H1 (cell line): Measurements from ENCODE around the gene ABCC2. TPM values are rescaled to one million over a fixed set of nuclear protein-coding genes. Genes with fewer than 3 reads are reported as not detected.
"Not testable (repeated sequence)": the region's sequence is repeated elsewhere in the genome, so short reads cannot be mapped to it uniquely, and the experiment has no call there.

Source experiments
- CTCF ChIA-PET: fragments of 300-600 bp; sonication (Branson Sonifier 250); formaldehyde crosslinking; loops from one replicate; lab custom pipeline; 2021; ENCODE audit not compliant: partially characterized antibody; lab: Charles Lee
- POLR2A ChIA-PET: fragments of 300-600 bp; sonication (Branson Sonifier 250); formaldehyde crosslinking; loops from one replicate; lab custom pipeline; 2021; ENCODE audit warnings: inconsistent platforms; ENCODE audit not compliant: partially characterized antibody; lab: Charles Lee
- DNase-seq, 2 experiments: peaks; one replicate each; pipeline versions ENCODE4 v3.0.0 to v3.0.0-alpha.2; 2010 to 2022; ENCODE audit warnings: low spot score in 2 of 2, low read depth in 1 of 2, mixed read lengths in 1 of 2
- FAIRE-seq: peaks from 2 replicates; lab custom pipeline; 2011; peaks lifted over from hg19 to GRCh38; lab: Jason Lieb, UNC
- H2AFZ ChIP-seq: 2 replicates; pipeline ENCODE4 v1.8.1; 2012; ENCODE audit warnings: low read length, inconsistent platforms
- H2AK5ac ChIP-seq: 2 replicates; pipeline ENCODE4 v1.6.1; 2013; ENCODE audit warnings: low read depth, low read length
- H2BK120ac ChIP-seq: replicated peaks from 2 replicates; pipeline ENCODE3; 2013; ENCODE audit warnings: low read depth, low read length, inconsistent platforms
- H2BK12ac ChIP-seq: 2 replicates; pipeline ENCODE4 v1.6.1; 2013; ENCODE audit warnings: low read depth, low read length
- H2BK15ac ChIP-seq: 2 replicates; pipeline ENCODE4 v1.6.1; 2013; ENCODE audit warnings: low read length
- H2BK20ac ChIP-seq: 2 replicates; pipeline ENCODE4 v1.6.1; 2013; ENCODE audit warnings: low read length
- H2BK5ac ChIP-seq: 2 replicates; pipeline ENCODE4 v1.6.1; 2013; ENCODE audit warnings: low read depth, low read length
- H3K14ac ChIP-seq: 2 replicates; pipeline ENCODE4 v1.6.1; 2013; ENCODE audit warnings: inconsistent platforms; ENCODE audit not compliant: insufficient read length
- H3K18ac ChIP-seq: 2 replicates; pipeline ENCODE4 v1.6.1; 2013; ENCODE audit warnings: low read length; ENCODE audit errors: extremely low read depth
- H3K23ac ChIP-seq: 2 replicates; pipeline ENCODE4 v1.6.1; 2013; ENCODE audit warnings: inconsistent platforms; ENCODE audit not compliant: insufficient read length
- H3K23me2 ChIP-seq: 2 replicates; pipeline ENCODE4 v1.6.1; 2013; ENCODE audit warnings: low read depth, low read length
- H3K27ac ChIP-seq: 2 replicates; pipeline ENCODE4 v1.6.1; 2011; ENCODE audit warnings: low read depth, low read length, inconsistent platforms
- H3K27me3 ChIP-seq, 4 experiments: replicated peaks in 1 of 4; 1 replicate in 1 of 4; 2 replicates in 3 of 4; pipeline versions ENCODE4 v1.6.1 to v1.8.1; 2011 to 2013; ENCODE audit warnings: low read length in 3 of 4, mild to moderate bottlenecking in 3 of 4, inconsistent platforms in 2 of 4, mixed read lengths in 2 of 4, moderate library complexity in 1 of 4; ENCODE audit not compliant: control insufficient read depth in 3 of 4, insufficient read depth in 3 of 4; ENCODE audit errors: extremely low read depth in 1 of 4
- H3K36me3 ChIP-seq, 4 experiments: 2 replicates each; pipeline versions ENCODE4 v1.6.1 to v1.8.1; 2011 to 2013; ENCODE audit warnings: mild to moderate bottlenecking in 4 of 4, low read length in 3 of 4, moderate library complexity in 2 of 4, control low read depth in 1 of 4, inconsistent platforms in 1 of 4; ENCODE audit not compliant: insufficient read depth in 4 of 4, control insufficient read depth in 2 of 4
- H3K4ac ChIP-seq: replicated peaks from 2 replicates; pipeline ENCODE3; 2013; ENCODE audit warnings: low read length, low read depth, mixed read lengths, inconsistent platforms; ENCODE audit not compliant: insufficient read length
- H3K4me1 ChIP-seq, 4 experiments: replicated peaks in 1 of 4; 1 replicate in 1 of 4; 2 replicates in 3 of 4; pipeline versions ENCODE4 v1.6.1 to v1.8.1; 2011 to 2013; ENCODE audit warnings: low read length in 3 of 4, inconsistent platforms in 2 of 4, mixed read lengths in 1 of 4; ENCODE audit not compliant: insufficient read depth in 4 of 4, control insufficient read depth in 3 of 4
- H3K4me2 ChIP-seq, 2 experiments: 2 replicates each; pipeline versions ENCODE4 v1.6.1 to v1.8.1; 2011 to 2013; ENCODE audit warnings: low read depth in 2 of 2, low read length in 2 of 2, control low read depth in 1 of 2, inconsistent platforms in 1 of 2, mild to moderate bottlenecking in 1 of 2; ENCODE audit not compliant: insufficient read depth in 1 of 2
- H3K4me3 ChIP-seq, 4 experiments: fragments of 200-600, 300-600 bp in 1 of 4; sonication (generic), shearing (Covaris generic), sonication (Bioruptor Twin) in 1 of 4; 2 replicates each; pipeline versions ENCODE4 v1.5.1 to v1.8.1; 2011 to 2016; ENCODE audit warnings: low read length in 4 of 4, low read depth in 3 of 4, control low read depth in 2 of 4, inconsistent platforms in 2 of 4, mild to moderate bottlenecking in 2 of 4, mixed read lengths in 1 of 4, moderate library complexity in 1 of 4; ENCODE audit not compliant: insufficient read depth in 2 of 4; ENCODE audit errors: extremely low read depth in 1 of 4
- H3K56ac ChIP-seq: replicated peaks from 2 replicates; pipeline ENCODE3; 2013; ENCODE audit warnings: low read depth, mild to moderate bottlenecking, mixed read lengths, low read length, inconsistent platforms; ENCODE audit not compliant: insufficient read length
- H3K79me1 ChIP-seq: 2 replicates; pipeline ENCODE4 v1.6.1; 2013; ENCODE audit warnings: low read depth, low read length, control low read depth
- H3K79me2 ChIP-seq, 2 experiments: 2 replicates each; pipeline versions ENCODE4 v1.6.1 to v1.8.1; 2012 to 2013; ENCODE audit warnings: low read length in 2 of 2, mild to moderate bottlenecking in 2 of 2, inconsistent platforms in 1 of 2; ENCODE audit not compliant: insufficient read depth in 2 of 2, control insufficient read depth in 1 of 2
- H3K9ac ChIP-seq, 4 experiments: replicated peaks in 1 of 4; 1 replicate in 1 of 4; 2 replicates in 3 of 4; pipeline versions ENCODE4 v1.6.1 to v1.8.1; 2011 to 2013; ENCODE audit warnings: low read depth in 3 of 4, low read length in 3 of 4, control low read depth in 2 of 4, mild to moderate bottlenecking in 2 of 4, moderate library complexity in 2 of 4, inconsistent platforms in 1 of 4; ENCODE audit errors: extremely low read depth in 1 of 4
- H3K9me3 ChIP-seq, 2 experiments: 2 replicates each; pipeline versions ENCODE4 v1.6.1 to v1.8.1; 2012 to 2013; ENCODE audit warnings: mild to moderate bottlenecking in 2 of 2, moderate library complexity in 2 of 2, control low read depth in 1 of 2, inconsistent platforms in 1 of 2, low read depth in 1 of 2, low read length in 1 of 2, mixed read lengths in 1 of 2; ENCODE audit not compliant: insufficient read depth in 2 of 2
- H4K20me1 ChIP-seq, 2 experiments: replicated peaks in 1 of 2; 2 replicates each; pipeline versions ENCODE3 to v1.8.1; 2011 to 2013; ENCODE audit warnings: inconsistent platforms in 2 of 2, low read length in 2 of 2, mild to moderate bottlenecking in 1 of 2; ENCODE audit not compliant: insufficient read depth in 2 of 2, control insufficient read depth in 1 of 2
- H4K5ac ChIP-seq: 2 replicates; pipeline ENCODE4 v1.6.1; 2013; ENCODE audit warnings: low read length, low read depth, mixed read lengths, inconsistent platforms; ENCODE audit not compliant: insufficient read length
- H4K8ac ChIP-seq: 2 replicates; pipeline ENCODE4 v1.8.0; 2013; ENCODE audit warnings: mild to moderate bottlenecking, moderate library complexity, low read length, inconsistent platforms; ENCODE audit not compliant: insufficient read depth; ENCODE audit errors: extremely low read depth
- H4K91ac ChIP-seq: replicated peaks from 2 replicates; pipeline ENCODE3; 2013; ENCODE audit warnings: low read length, mixed read lengths, inconsistent platforms; ENCODE audit not compliant: insufficient read length
- WGBS, 2 experiments: shearing (Covaris generic) in 1 of 2; methylation state at CpG; one replicate each; pipeline versions ENCODE4 v1.1.6 to v1.1.7; 2013 to 2015; ENCODE audit warnings: low lambda C conversion rate in 2 of 2, mixed read lengths in 2 of 2, inconsistent platforms in 1 of 2, low coverage in 1 of 2, missing lambda C conversion rate in 1 of 2; ENCODE audit not compliant: insufficient replicate concordance in 2 of 2, insufficient coverage in 1 of 2, insufficient read length in 1 of 2; ENCODE audit errors: extremely low coverage in 1 of 2, missing lambda C conversion rate in 1 of 2; 5-methylcytosine and 5-hydroxymethylcytosine counted together
- polyA plus RNA-seq, 7 experiments: library from polyadenylated mRNA; depleted of rRNA in 3 of 7; stranded (reverse) in 5 of 7; unstranded in 2 of 7; fragments of >200 nt in 5 of 7; fragments of 200-250 nt in 2 of 7; gene quantifications; 1 replicate in 5 of 7; 2 replicates in 1 of 7; 4 replicates in 1 of 7; pipeline versions ENCODE4 v1.2.1 to v1.2.3, GENCODE V29; 2011 to 2013; ENCODE audit warnings: missing spikeins in 2 of 7, mixed read lengths in 2 of 7
- total RNA-seq: library from RNA; stranded (reverse); fragmentation: NEBNext Ultra II Directional; extraction: Animal tissue kit (Norgen Biotek cat#: 25700); gene quantifications from 2 replicates; pipeline ENCODE4 v1.2.1, GENCODE V29; 2021

Gene ABCC2
- total and polyA plus RNA-seq, 2 of the 8 experiments (the other 6 are each of a cell fraction or from before 2014, with no cell fraction given): 0.74 to 1.1 TPM

- H3K4me2 ChIP-seq, H2BK5ac ChIP-seq, H3K27me3 ChIP-seq, H2AK5ac ChIP-seq, H2BK20ac ChIP-seq, H4K20me1 ChIP-seq, H4K5ac ChIP-seq, H3K4me1 ChIP-seq, H4K8ac ChIP-seq, H2AFZ ChIP-seq, H3K18ac ChIP-seq, H3K9me3 ChIP-seq, H3K9ac ChIP-seq, H4K91ac ChIP-seq, H3K14ac ChIP-seq, H3K23me2 ChIP-seq, H3K4me3 ChIP-seq, H3K23ac ChIP-seq, H3K79me1 ChIP-seq, H2BK12ac ChIP-seq, H3K56ac ChIP-seq, H2BK120ac ChIP-seq, H2BK15ac ChIP-seq, H3K27ac ChIP-seq, DNase-seq, H3K4ac ChIP-seq, FAIRE-seq: not testable (repeated sequence)
- Histone ChIP-seq H3K79me2 (peaks cover 0 to 22% of the 10 kb centered on the region in 2 experiments; a peak in 2 of 4 replicates), H3K36me3 (peaks cover 0 to 25% (median 10%) of the 10 kb centered on the region in 4 experiments; a peak in 2 of 8 replicates)
- POLR2A ChIA-PET: interaction anchor here (0.6 kb wide), 1 partner anchor 24 kb away, joined by 3 read pairs; no protein-coding TSS in a partner anchor
- CTCF ChIA-PET: interaction anchor here (0.6 to 1.9 kb wide), 5 partner anchors 10 to 298 kb away, joined by 3 to 6 read pairs (median 4); no protein-coding TSS in a partner anchor
- 95% methylated on average over 10 of the region's 10 CpGs; no CpG with 5 or more reads in 1 of the 2 experiments for WGBS, 2 experiments
Observed at GRCh38 chr10:99734111-99734510, 48.3 kb upstream of the ABCC2 start.
